GM18861 (cell line): ENCODE measurements around the gene ZBBX.

Experiments used
- ATAC-seq: cut with Tn5 transposase; IDR thresholded peaks from one replicate; pipeline ENCODE4 v1.9.1; 2021; ENCODE audit not compliant: unreplicated experiment

The ZBBX gene

DNA sequence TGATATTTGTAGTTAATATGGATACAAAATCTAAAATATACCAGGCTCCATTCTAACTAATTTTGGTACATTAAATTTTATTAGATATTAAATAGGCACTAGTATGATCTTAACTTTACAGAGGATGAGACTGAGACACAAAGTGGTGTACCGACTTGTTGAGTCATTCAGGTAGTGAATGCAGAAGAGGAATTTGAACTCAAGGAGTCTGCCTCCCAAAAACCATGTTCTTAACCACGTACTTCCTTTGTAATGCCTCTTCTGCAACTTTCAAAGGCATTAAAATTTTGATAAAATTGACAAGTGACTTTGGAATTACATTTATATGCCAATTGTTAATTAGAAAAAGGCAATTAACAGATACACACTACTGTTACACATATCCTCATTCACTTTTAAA, 61.8 kb downstream of the ZBBX start:
- no peak for ATAC-seq

DNA sequence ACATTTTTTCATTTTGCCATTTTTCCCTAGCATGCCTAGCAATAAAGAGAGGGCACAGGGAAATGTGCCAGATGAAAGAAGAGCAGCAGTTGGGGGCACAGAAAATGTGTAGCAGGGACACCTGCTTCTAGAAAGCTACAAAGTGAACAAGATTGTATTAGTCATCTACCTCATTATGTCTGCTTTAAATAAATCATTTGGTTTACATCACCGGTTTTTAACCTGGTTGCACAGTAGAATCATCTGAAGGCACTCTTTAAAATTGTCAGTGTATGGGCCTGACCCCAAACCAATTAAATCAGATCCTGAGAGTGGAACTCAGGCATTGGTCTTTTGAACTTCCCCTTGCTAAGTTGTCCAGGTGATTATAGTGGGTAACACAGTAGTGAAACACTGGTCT, 73.8 kb downstream of the ZBBX start:
- ATAC-seq: no peak

DNA sequence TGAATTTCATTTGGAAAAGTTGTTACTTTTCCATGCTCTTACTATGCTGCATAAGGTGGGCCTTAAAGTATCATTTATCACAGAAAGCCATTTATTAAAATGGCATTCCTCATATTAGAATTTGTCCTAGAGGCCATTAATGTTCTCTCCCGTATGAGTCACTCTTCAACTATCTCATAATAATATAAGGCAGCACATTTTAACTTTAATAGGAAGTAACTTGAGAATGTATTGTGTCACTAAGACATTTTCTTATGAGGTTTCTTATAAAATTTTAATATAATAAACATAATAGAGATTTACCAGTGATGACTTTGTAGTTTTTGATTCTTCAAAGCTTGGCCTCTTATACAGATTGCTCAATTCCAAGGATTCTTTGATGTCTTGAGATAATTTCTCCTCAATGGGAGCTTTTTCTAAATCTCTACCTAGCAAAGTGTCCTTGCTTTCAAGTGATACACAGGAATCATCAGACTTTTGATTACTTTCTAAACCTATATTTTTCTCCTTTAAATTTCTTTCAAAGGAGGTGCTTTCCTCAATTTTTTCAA, 74.7 kb downstream of the ZBBX start:
- ATAC-seq: no peak

DNA sequence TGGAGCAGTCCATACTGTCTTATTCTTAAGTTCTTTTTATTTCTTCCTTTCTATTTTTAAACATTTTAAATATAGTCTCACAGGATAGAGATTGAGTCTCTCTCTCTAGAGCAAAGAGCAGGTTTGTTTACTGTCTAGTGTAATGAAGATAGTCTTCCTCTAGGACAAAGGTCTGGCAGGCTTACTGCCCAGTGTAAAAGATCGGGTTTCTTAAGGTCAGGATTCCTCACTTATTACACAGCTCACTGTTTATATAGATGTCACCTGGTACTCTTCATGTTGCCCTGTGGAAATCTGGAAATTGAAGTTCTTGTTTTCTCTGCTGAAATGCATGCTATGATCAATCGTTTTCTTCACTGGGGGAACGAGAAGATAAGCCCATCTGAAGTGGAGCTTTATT, 76.0 kb downstream of the ZBBX start:
- ATAC-seq: no peak

DNA sequence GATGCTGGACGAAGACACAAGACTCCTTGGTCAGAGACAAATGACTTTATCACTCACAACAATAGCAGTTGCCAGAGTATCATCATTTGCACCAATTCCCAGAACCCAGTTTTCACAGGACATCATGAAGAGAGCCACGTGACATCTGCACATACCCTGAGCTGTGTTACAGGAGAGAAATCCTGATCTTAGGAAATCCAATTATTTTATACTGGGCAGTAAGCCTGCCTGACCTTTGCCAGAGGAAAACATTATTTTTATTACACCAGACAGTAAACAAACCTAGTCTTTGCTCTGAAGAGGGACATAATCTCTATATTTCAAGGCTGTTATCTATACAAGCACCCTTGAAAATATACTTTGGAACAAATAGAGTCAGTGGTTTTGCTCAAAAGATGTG, 77.4 kb downstream of the ZBBX start:
- no peak for ATAC-seq

DNA sequence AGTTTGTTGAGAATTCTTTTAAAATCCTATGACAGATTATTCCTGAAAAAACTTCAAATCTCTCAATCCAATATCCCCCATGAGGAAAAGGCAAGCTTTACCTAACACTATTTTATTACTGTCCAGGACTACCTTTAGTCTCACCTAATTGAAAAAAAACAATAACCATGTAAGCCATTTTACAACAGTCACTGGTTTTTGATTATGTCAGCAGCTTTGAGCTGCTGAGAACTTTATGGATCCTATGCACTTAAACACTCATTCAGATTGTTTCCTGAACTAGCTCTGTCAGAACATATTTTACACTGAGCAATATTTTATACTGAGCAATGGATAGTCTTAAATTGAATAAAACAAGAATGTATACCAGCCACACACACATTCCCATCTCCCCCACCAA, 79.9 kb downstream of the ZBBX start:
- ATAC-seq: no peak

DNA sequence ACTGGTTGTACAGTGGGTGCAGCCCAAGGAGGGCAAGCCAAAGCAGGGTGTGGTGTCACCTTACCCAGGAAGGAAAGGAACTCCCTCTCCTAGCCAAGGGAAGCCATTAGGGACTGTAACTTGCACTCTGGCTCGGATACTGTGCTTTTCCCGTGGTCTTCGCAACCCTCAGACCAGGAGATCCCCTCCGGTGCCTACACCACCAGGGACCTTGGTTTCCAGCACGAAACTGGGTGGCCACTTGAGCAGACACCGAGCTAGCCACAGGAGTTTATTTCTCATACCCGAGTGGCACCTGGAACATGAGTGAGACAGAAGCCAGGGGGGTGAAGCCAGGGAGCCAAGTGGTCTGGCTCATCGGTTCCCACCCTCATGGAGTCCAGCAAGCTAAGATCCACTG, 90.7 kb downstream of the ZBBX start:
- no peak for ATAC-seq

DNA sequence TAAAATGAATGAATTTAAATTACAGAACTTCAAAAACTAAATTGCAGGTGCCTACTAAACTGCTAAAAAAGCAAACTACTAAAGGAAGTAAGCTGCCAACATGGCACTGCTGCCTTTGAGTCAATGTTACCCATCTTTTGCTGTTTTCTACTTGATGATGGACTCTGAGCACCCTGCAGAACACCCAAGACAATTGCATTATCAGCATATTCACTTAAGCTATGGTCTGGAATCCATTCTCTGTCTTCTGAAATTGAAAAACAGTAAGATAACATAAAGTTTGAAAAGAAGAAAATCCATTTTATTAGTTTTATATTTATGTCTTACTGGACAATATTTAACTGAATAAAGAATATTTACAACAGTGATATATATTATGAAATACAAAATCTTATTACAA, 91.4 kb downstream of the ZBBX start:
- no peak for ATAC-seq

DNA sequence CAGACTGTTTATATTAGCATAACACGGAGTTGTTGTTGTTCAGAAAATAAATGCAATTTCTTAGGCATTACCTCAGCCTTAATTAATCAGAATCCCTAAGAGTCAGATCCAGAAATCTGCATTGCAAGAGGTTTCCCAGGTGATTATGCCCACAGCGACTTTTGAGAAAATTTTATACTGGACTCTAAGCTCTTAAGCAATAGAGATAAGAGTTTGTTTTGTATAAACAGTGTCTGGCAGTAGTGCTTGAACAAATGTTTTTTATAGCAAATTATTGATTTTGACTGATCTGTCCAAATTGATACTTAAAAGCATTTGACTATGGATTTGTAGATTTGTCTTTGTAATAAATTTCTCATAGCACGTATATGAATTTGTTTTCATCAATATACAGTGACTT, 92.8 kb downstream of the ZBBX start:
- ATAC-seq: no peak

DNA sequence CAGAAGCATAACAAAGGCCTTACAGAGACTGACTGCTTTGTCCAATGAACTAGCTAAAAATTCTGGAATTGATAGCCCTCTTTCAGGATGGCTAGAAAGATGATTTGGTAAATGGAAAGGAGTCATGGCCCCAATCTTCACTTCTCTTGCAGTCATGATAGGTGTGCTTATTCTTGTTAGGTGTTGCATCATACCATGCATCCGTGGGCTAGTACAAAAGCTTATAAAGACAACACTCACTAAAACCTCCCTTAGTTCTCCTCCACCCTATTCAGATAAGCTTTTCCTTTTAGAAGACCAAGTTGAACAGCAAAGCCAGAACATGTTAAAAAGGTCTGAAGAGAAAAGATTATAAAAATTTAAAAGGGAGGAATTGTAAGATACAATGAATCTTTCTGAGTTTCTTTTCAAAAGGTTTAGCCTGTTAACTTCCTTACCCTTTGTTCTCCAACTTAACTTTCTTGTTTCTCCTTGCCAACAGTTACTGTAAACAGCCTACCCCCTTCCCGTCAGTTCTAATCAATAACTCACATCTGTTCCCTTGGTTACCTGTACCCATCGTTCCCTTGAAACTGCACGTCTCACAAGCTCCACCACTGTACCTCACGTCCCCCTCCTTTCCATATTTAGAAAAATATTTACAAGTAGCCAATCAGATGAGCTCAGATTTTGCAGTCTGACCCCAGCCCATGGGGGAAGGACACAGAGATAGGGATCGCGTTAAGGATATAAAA, 105.8 kb downstream of the ZBBX start:
- no peak for ATAC-seq

DNA sequence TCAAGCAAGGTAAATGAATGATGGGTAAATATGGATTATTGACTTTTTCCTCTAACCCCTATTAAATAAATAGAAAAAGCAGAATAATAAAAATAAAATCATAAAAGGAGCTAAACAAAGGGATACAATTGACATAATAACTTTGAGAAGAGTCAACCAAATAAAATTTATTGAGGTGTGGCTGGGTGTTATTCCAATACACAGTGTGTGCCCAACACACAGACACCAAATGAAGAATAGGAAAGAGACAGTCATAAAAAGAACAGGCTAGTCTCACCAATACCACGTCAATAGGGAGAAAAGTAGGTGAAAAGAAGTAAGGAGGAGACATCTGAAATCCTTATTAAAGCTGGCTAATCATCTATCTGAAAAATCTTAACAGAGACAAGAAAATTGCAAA, 127.1 kb downstream of the ZBBX start:
- no peak for ATAC-seq

DNA sequence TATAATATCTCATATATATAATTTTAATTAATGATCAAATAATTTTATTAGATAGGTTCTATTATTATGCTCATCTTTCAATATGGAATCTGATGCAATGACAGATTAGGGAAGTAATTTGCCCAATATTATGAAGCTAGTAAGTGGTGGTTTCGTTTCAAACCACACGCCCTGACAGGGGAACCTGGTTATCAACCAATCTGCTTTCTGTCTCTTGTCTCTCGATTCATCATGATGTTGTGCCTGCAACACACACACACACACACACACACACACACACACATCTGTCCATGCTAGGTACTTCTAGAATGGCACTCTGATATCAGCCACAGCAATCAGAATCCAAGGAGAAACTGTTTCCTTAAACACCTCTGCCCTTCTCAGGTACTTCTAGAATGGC, 128.4 kb downstream of the ZBBX start:
- ATAC-seq: no peak

DNA sequence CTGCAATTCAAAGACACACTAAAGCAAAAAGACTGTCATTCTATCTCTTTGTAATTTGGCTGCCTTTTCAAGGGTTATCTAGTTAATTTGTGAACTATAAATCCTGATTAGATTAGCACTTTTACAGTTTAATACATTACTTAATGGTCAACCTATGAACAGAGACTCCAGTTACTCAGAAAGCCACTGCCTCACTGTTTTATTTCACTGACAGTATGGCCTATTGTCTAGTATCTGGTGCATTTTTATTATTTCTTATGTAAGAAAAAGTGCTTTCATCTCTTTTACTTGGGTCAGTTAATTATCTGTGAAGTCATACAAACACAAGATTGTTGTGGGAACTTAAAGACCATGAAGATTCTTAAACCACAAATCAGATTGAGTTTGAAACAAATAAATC, 133.8 kb downstream of the ZBBX start:
- ATAC-seq: no peak

DNA sequence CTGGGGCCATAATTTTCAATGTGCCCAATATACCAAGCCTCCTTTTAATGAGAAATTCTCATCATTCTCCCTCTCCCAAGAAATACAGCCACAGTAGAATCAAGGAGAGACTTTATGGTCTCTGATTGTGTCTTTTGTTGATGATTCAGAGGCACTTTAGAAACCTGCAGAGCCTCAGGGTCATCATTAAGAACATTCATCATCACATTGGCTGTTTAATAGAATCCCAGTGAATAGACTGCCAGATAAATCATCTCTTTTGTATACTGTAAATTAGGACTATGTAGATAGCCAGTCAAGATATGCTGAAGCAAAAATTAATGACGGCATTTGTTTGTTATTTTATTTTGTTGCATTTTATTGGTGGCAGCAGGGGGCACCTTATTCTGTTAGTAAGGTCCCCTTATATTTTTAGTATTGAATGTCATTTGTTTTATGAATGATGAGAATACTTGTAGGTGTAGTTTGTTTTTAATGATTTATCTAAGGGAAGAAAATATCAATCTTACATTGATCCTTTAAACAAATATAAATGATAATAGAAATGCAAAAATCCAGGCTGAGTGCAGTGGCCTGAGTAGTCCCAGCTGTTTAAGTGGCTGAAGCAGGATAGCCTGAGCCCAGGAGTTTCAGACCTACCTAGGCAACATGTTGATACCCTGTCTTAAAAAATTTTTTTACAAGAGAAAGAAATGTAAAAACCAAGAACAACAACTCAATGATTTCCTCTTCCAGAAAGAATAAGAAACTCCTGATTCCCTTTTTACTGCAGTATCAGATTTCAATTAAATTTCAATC, 138.8 kb downstream of the ZBBX start:
- ATAC-seq: no peak

DNA sequence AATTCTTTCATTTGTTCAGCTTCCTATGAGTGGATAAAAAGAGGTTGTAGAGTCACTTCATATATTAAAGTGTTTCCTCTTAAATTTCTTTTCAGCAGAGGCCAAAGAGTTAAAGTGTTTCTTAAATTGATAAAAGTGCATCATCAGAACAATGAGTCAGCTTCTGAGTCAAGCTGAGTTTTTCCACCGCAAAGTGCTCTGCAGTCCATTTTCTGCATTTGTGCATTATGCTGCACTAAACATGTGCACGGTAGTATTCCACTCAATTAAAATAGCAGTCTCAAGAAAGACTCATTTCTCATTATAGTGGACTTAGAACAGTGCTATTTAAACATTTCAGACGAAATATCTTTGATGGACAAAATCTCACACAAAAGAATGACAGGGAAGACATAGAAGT, 152.0 kb downstream of the ZBBX start:
- ATAC-seq: no peak

DNA sequence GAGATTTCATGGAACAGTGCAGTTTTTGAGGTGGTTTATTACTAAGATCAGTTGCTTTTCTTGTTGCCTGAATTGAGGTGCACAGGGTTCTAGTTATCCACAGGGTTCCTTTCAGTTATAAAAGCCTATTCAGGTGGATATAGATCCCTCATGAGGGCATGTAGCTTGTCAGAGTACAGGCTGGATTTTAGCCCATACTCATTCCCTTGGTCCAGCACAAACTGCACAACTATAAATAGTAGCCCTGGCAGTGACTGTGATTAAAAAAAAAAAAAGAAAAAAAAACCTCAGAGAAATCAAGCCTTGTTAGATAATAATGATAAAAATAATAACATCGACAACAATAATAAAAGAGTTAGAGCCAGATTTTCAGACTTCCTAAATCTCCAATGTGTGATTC, 154.3 kb downstream of the ZBBX start:
- no peak for ATAC-seq

DNA sequence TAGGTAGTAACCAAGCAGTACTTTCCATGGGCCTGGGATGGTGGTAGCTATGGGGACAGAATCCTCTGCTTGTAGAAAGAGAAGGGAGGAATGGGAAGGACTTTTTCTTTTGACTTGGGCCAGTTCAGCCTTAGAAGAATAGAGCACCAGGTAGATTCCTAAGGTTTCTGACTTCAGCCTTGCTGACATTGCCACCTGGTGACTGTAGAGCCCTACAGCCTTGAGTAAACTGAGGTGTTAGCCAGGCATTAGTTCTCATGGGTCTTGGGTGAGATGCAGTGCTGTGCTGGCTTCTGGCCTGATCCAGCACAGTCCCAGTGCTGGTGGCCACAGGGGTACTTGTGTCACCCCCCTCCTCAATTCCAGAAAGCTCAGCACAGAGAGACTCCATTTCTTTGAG, 171.1 kb downstream of the ZBBX start:
- no peak for ATAC-seq

DNA sequence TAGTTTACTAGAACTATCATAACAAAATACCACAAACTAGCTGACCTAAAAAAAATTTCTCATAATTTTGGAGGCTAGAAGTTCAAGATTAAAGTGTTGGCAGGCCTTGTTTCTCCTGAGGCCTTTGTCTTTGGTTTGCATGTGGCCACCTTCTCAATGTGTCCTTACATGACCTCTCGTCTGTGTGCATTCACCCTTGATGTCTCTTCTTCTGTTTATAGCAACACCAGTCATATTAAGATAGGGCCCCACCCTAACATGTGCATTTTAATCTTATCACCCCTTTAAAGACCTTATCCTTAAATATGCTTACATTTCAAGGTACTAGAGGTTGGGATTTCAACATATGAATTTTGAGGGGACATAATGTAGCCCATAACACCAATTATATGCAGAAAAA, 177.0 kb downstream of the ZBBX start:
- ATAC-seq: no peak

DNA sequence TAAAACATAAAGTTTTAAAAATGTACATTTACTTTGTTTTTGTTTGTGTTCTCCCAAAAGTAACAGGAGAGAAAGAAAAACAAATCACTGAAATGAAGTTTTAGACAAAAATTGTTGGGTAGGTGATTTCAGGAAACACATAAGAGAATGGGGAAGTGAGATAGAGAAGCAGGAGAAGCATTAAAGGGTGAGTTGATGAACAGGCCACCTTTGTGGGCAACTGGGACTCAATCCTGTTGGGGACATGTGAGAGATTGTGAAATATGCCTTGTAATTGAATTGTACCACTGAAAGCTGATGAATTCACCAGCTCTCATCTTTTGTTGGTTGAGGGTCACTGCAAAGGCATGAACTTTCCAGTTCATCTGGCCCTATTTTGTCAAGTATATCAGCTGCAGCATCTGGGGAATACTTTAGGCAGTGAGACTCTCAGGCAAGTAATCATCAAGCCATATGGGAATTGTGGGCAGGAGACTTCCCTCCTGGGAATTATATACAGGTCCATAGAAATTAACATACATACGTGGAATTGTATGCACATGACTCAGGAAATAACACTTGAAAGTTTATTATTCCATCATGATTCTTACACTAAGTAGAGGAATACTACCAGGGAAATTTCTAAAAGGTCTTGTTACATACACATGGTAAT, 181.0 kb downstream of the ZBBX start:
- no peak for ATAC-seq
